Lower lobe of right lung (tissue), 2 donors: ENCODE data around the gene PADI4. TPM values are rescaled to one million over a fixed set of nuclear protein-coding genes. Genes with fewer than 3 reads are reported as not detected.
"Not testable (repeated sequence)": the region's sequence is repeated elsewhere in the genome, so short reads cannot be mapped to it uniquely, and the experiment has no call there.

Experiments
- ATAC-seq, 2 donors: fragments of 200-7000 bp; cut with Tn5 transposase; one replicate each; pipeline ENCODE4 v1.9.1; 2020 to 2022; ENCODE audit warnings: mild to moderate bottlenecking in 2 of 2, moderate library complexity in 2 of 2
- DNase-seq: peaks from one replicate; pipeline ENCODE4 v3.0.0-alpha.2; 2020
- H3K27ac ChIP-seq: fragments of 200-600 bp; one replicate; pipeline ENCODE4 v1.8.0; 2022
- H3K27me3 ChIP-seq: fragments of 200-600 bp; one replicate; pipeline ENCODE4 v1.8.0; 2022; ENCODE audit warnings: low read depth
- H3K36me3 ChIP-seq: fragments of 200-600 bp; one replicate; pipeline ENCODE4 v1.8.0; 2022; ENCODE audit warnings: mild to moderate bottlenecking
- H3K4me1 ChIP-seq: fragments of 200-600 bp; one replicate; pipeline ENCODE4 v1.8.0; 2022
- H3K4me3 ChIP-seq: fragments of 200-600 bp; one replicate; pipeline ENCODE4 v1.8.0; 2022; ENCODE audit warnings: mild to moderate bottlenecking
- H3K9me3 ChIP-seq: fragments of 200-600 bp; one replicate; pipeline ENCODE4 v1.8.0; 2022
- CTCF ChIP-seq: fragments of 200-600 bp; IDR thresholded peaks from one replicate; pipeline ENCODE4 v1.8.0; 2022; ENCODE audit warnings: antibody characterized with exemption, mild to moderate bottlenecking
- intact Hi-C: fragments of 100-400 bp; cut with DNase I; formaldehyde crosslinking; loops from one replicate; pipeline ENCODE4 v1.11.0; 2022
- total RNA-seq: library from RNA; stranded (reverse); fragmentation: NEBNext Ultra II Directional; extraction: Animal tissue kit (Norgen Biotek cat#: 25700); gene quantifications from one replicate; pipeline ENCODE4 v1.2.1, GENCODE V29; 2021
- donor health status: DM: no; HTN: yes; CAD: no; lungs with severe emphysema.

PADI4 gene
- total RNA-seq, 1 donor from 2014 or later: 7.2 TPM

- intact Hi-C loops: no loop called here
- no peak for DNase-seq
- TF ChIP-seq CTCF: no peak
These were observed 96.8 kb downstream of the PADI4 start for GRCh38 chr1:17404820-17405219.

DNA sequence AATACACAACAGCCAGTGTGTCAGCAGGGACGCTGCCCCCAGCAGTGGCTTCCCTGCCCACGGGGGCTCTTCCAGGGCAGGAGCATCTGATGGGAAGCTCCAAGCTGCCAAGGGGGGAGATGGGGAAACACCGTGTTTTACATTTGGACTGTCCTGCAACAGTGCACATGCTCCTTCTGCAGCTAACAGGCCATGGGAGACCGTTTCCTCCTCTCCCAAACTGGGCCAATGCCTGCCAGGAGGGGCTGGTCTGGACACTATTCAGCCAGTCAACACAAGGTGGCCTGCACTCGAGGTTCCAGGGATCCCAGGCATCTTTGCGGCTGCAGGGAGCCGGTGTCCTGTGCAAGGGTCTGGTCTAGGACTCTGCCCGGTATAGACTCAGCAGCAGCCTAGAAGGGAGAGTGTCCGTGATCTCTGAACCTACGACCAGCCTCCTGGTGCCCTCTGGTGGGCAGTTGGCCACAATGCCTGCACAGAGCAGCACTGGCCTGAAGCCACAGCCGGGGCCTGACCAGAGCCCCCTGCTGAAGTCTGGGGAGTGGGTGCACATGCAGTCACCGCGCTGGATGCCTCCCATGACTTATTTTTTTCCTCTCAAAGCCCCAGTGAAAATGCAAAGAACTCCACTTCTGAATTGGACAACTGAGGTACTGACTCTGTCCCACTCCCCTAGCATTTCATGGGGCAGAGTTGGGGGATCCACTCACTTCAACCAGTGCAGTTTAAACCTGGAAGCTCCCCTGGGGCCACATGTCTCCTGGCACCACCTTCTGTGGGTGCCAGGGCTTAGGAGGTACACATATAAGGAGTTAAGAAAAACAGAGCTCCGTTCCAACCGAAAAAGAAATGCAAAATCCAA is 98.1 kb downstream of the PADI4 start:
- Histone ChIP-seq H3K4me1 (no peaks in the 10 kb centered on the region), H3K27me3 (no peaks in the 10 kb centered on the region), H3K4me3 (no peak overlapping the region), H3K36me3 (peaks cover 45% of the 10 kb centered on the region), H3K27ac (no peak overlapping the region), H3K9me3 (no peaks in the 10 kb centered on the region)
- ATAC-seq: peak; percentile 89 to 91
- intact Hi-C loops: no loop called here
- TF ChIP-seq CTCF: peak; percentile 78
- peak; percentile 72 for DNase-seq

More at GRCh38 chr1:17404820-17405219, 96.8 kb downstream of the PADI4 start:
- H3K27ac ChIP-seq: no peak overlapping the region
- no peak for ATAC-seq
- H3K9me3 ChIP-seq: no peaks in the 10 kb centered on the region
- H3K27me3 ChIP-seq: no peaks in the 10 kb centered on the region
- H3K4me1 ChIP-seq: no peaks in the 10 kb centered on the region
- H3K36me3 ChIP-seq: peaks cover 31% of the 10 kb centered on the region
- H3K4me3 ChIP-seq: no peak overlapping the region

DNA sequence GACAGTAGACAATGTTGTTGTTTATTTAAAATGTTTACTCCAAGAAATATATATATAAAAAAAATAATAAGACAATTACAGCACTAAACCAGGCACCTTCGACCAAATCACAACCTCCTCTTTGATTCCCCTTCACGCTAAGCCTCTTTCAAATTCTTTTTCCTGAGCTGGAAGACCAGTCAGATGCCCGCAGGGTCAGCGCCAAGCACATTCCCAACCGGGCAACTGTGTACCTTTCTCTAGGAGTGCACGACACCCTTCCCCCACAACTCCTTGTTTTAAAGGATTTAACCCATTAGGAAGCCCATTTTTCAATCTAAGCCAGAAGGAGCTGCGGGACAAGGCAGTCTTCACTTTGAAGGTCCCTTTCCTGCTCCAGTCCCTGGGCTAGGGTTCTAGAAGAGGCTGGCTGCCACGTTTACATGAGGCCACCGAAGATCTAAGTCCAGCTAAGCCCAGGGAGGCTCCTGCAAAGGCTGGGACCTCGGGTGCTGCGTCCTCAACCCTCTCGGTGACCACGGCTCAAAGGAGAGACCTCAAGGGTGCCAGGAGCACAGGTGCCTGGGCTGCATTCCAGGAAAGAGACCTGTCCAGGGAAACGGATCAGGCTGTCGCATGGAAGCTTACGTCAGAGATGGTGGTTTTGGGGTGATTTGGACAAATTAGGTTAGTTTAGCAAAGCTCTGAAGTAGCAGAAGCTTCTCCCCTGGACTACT is 98.9 kb downstream of the PADI4 start:
- intact Hi-C loops, H3K27ac ChIP-seq, H3K4me1 ChIP-seq, H3K9me3 ChIP-seq, H3K4me3 ChIP-seq, H3K27me3 ChIP-seq, ATAC-seq, DNase-seq: not testable (repeated sequence)
- peaks cover 52% of the 10 kb centered on the region for H3K36me3 ChIP-seq

GRCh38 chr1:17407786-17408514 is 100.0 kb downstream of the PADI4 start:
- ATAC-seq, intact Hi-C loops, H3K9me3 ChIP-seq, H3K4me3 ChIP-seq, H3K27ac ChIP-seq, DNase-seq, H3K27me3 ChIP-seq: not testable (repeated sequence)
- H3K4me1 ChIP-seq: peaks cover 12% of the 10 kb centered on the region
- peaks cover 63% of the 10 kb centered on the region for H3K36me3 ChIP-seq

DNA sequence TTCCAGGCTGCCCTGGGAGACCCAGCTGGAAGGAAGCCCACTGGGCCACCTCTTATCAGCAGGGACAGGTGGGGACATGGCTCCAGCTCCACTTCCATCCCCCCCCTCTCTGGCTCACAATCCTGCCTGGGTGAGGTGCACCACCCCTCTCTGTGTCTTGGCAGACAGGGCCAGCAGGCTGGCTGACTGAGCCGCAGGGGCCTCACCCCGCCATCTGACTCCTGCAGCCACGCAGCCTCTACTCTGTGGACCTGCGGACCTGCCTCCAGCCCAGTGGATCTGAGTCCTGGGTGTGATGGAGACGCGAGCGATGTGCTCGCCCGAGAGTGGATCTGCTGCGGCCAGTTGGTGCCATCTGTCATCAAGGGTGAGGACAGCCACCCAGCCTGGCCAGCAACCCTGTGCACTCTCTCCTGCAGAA is 101.4 kb downstream of the PADI4 start:
- no peaks in the 10 kb centered on the region for H3K27me3 ChIP-seq
- H3K4me1 ChIP-seq: peaks cover 12% of the 10 kb centered on the region
- no peak overlapping the region for H3K4me3 ChIP-seq
- H3K27ac ChIP-seq: no peak overlapping the region
- TF ChIP-seq CTCF: no peak
- H3K9me3 ChIP-seq: no peaks in the 10 kb centered on the region
- no peak for ATAC-seq
- no peak for DNase-seq
- intact Hi-C loops: no loop called here
- H3K36me3 ChIP-seq: peaks cover 77% of the 10 kb centered on the region

GRCh38 chr1:17412093-17412870 is 104.3 kb downstream of the PADI4 start:
- peak; percentile 67 for DNase-seq
- no peaks in the 10 kb centered on the region for H3K27me3 ChIP-seq
- intact Hi-C loops: no loop called here
- peaks cover 100% of the 10 kb centered on the region for H3K36me3 ChIP-seq
- H3K4me3 ChIP-seq: no peak overlapping the region
- peaks cover 12% of the 10 kb centered on the region for H3K4me1 ChIP-seq
- TF ChIP-seq CTCF: no peak
- peak; percentile 86 to 87 for ATAC-seq
- no peaks in the 10 kb centered on the region for H3K9me3 ChIP-seq
- H3K27ac ChIP-seq: peak overlapping the region; percentile 41
